ENCODE results near the gene TMEM150A.
"Not testable (repeated sequence)": the region's sequence is repeated elsewhere in the genome, so short reads cannot be mapped to it uniquely, and the experiment has no call there.

TMEM150A gene, protein sequence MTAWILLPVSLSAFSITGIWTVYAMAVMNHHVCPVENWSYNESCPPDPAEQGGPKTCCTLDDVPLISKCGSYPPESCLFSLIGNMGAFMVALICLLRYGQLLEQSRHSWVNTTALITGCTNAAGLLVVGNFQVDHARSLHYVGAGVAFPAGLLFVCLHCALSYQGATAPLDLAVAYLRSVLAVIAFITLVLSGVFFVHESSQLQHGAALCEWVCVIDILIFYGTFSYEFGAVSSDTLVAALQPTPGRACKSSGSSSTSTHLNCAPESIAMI

GRCh38 chr2:85602476-85603234, at the start of gene TMEM150A:
TSS of gene TMEM150A (minus strand) at chr2:85602698. CDS start at chr2:85601948, 750 bp downstream.
- DNase-seq: peak; percentile 88

GRCh38 chr2:85652056-85652455, 49.6 kb upstream of the TMEM150A start:
- DNase-seq: no peak

DNA sequence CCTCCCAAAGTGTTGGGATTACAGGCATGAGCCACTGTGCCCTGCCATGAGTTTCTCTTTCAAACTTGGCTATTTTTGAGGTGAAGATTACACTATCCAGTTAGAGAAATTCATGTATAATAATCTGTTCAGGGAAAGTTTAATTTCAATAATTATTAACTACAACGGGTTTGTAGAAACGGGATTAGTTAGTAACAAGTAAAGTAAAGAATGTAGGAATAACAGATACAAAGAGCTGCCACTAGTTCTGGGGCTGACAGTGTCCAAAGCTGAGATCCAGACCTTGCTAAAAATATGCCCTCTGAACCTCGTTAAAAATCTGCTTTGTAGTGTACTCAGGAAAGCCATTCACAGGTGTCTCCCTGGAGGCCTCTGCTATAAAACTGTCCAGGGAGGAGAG, 48.6 kb upstream of the TMEM150A start:
- DNase-seq: no peak

GRCh38 chr2:85650456-85650855, 48.0 kb upstream of the TMEM150A start:
- no peak for DNase-seq

- DNase-seq: no peak
These were observed 47.0 kb upstream of the TMEM150A start for GRCh38 chr2:85649201-85650190.

DNA sequence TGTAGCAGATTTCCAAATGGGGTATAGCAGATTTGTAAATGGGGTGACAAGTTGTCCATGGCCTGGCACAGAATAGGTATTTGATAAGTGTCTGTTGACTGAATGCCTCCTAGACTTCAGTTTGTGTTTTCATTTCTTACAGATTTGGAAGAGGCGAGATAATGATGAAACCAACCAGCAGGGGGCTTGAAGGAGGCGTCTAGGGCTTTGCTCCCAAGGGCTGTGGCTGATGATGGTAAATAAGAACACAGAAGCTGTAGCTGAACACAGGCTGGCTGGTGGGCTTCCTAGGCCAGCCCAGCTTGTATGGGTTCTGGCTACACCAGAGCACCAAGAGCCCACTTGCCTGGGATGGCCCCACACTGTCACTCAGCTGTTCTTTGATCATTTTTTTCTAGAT, 46.1 kb upstream of the TMEM150A start:
- no peak for DNase-seq

GRCh38 chr2:85647823-85648526, 45.5 kb upstream of the TMEM150A start:
- DNase-seq: no peak

DNA sequence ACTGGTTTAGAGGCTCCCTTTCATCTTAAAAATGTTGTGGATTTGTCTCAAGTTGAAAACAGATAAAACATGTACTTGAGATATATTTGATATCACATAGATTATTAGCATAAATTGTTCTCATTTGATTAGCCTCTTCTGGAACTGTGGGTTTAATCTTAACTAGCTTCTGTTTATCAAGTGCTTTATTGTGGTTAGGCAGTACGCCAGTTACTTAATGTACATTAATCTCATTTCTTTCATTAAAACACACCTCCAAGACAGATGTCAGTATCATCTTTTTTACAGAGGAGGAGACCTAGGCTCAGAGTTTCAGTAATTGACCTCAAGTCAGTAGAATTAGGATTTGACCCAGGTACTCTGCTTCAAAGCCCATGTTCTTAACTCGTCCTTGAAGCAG, 43.7 kb upstream of the TMEM150A start:
- DNase-seq: no peak

- DNase-seq: no peak
These were observed 42.4 kb upstream of the TMEM150A start for GRCh38 chr2:85644909-85645308.

- no peak for DNase-seq
These were observed 40.2 kb upstream of the TMEM150A start for GRCh38 chr2:85642725-85643124.

DNA sequence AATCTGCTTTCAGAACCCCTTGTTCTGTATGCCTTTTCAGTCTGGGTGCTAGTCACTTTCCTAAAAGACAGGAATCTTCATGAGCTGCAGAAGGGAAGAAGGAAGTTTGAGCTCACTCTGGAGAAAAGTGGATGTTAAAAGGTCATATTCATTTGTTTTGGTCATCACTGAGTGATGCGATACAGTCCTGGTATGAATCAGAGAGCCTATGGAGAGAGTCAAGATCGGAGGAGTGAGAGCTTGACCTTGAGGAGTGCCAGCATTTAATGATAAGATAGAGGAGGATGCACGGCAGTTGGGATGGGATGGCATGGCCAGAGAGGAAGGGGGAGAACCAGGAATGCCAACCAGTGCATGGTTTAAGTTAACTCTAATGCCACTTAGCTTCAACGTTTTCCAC, 33.1 kb upstream of the TMEM150A start:
- DNase-seq: no peak

GRCh38 chr2:85635011-85635410, 32.5 kb upstream of the TMEM150A start:
- DNase-seq: no peak

GRCh38 chr2:85631316-85631715, 28.8 kb upstream of the TMEM150A start:
- no peak for DNase-seq

DNA sequence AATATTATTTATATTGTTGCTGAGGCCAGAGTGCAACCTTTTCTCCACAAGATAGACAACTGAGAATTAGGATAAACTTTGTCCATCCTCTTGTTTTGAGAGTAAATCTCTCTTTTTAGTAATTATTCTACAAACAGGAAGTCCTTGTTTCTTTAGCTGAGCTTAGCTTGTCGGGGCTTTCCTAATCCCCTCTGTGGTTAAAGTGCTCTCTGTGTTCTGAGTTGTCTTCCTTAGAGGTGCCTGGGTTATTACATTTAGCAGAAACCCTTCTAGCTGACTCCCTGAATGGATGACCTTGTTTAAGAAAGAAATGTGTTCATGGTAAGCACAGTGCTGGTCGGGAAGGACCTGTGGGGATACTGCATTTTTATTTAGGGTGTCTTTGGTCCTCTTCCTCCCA, 26.2 kb upstream of the TMEM150A start:
- no peak for DNase-seq

GRCh38 chr2:85623991-85624390, 21.5 kb upstream of the TMEM150A start:
- DNase-seq: no peak

GRCh38 chr2:85621338-85621737, 18.8 kb upstream of the TMEM150A start:
- no peak for DNase-seq

DNA sequence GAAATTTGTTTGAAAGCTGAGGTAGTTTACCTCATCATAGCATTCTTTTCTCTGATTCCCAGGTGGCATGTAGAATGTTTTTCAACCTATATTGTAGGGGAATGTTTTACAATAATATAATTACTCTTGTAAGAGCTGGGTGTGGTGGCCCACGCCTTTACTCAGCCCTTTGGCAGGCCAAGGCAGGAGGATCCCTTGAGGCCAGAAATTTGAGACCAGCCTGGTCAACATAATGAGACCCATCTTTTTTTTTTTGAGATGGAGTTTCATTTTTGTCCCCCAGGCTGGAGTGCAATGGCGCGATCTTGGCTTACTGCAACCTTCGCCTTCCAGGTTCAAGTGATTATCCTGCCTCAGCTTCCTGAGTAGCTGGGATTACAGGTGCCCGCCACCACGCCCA, 17.1 kb upstream of the TMEM150A start:
- DNase-seq: no peak

DNA sequence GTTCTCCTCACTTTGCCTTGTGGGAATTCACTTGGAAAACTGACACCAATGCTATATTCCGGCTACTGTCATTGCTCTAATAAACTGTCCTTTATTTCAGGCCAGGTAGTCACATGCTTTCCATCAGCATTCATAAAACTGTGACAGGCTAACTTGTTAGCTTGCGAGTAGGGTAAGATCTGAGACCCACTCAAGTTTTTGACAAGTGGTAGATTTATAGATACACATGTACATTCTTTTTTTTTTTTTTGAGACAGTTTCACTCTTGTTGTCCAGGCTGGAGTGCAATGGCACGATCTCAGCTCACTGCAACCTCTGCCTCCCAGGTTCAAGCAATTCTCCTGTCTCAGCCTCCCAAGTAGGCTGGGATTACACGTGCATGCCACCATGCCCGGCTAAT, 15.2 kb upstream of the TMEM150A start:
- DNase-seq: not testable (repeated sequence)

- no peak for DNase-seq
These were observed 12.9 kb upstream of the TMEM150A start for GRCh38 chr2:85615413-85615728.

DNA sequence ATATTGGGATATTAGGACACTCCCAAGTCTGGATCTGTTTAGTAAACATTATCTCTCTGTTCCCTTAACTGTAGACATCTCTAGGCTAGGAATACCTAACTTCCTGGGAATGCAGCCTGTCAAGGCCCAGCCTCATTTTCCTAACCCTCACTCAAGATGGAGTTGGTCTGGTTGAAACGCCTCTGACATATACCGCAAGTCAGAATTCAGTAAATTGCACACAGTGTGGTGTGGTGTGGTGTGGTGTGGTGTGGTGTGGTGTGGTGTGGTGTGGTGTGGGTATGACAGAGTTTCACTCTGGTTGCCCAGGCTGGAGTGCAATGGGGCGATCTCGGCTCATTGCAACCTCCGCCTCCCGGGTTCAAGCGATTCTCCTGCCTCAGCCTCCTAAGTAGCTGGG, 12.3 kb upstream of the TMEM150A start:
- not testable (repeated sequence) for DNase-seq

GRCh38 chr2:85613717-85614515, 11.4 kb upstream of the TMEM150A start:
- DNase-seq: no peak

Data from stimulated activated CD4-positive, alpha-beta T cell treated with anti-CD3 and anti-CD28 coated beads, Interleukin-12 subunit alpha, Interleukin-12 subunit beta, amount 100 ng/mL, for 4 hours (primary cell).